ENCODE results near the gene RPH3AL. TPM values are rescaled to one million over a fixed set of nuclear protein-coding genes. Genes with fewer than 3 reads are reported as not detected.

Gene RPH3AL
- total RNA-seq, 1 experiment from 2014 or later, result 26.0 TPM

- ChIA-PET CTCF (interaction anchor here (0.6 kb wide), 1 partner anchor 44 kb away, joined by 3 read pairs; no protein-coding TSS in a partner anchor), POLR2A (ENCODE audit: unreplicated experiment) (no interaction called here)
- Histone ChIP-seq H3K4me1 (replicated peaks; ENCODE audit: insufficient read depth) (no peaks in the 10 kb centered on the region), H3K27me3 (ENCODE audit: insufficient read depth, low read depth) (peaks cover 8% of the 10 kb centered on the region), H2AFZ (no peak overlapping the region), H3K9me3 (ENCODE audit: insufficient read depth, low read depth) (no peaks in the 10 kb centered on the region), H3F3A (ENCODE audit: insufficient read depth, low read depth) (no peaks in the 10 kb centered on the region), H4K20me1 (ENCODE audit: insufficient read depth) (no peaks in the 10 kb centered on the region; the same call in 1 of the 2 replicates), H3K27ac (no peak overlapping the region), H3K79me2 (ENCODE audit: low read depth) (no peaks in the 10 kb centered on the region), H3K36me3 (ENCODE audit: low read depth) (no peaks in the 10 kb centered on the region), H3K9me2 (ENCODE audit: insufficient read depth) (no peaks in the 10 kb centered on the region), H3K4me2 (no peak overlapping the region), H3K4me3 (no peak overlapping the region)
- no peak for DNase-seq
- BruUV-seq (replicated peaks), result no TSS peak
- TF ChIP-seq CTCF (conservative IDR thresholded peaks at IDR 0.05), result no peak
- TF ChIP-seq EZH2 (IDR thresholded peaks at IDR 0.05; ENCODE audit: low read depth), result no peak
- intact Hi-C loops (cut with micrococcal nuclease; ENCODE audit: unreplicated experiment), result no loop called here
Observed at GRCh38 chr17:261635-262034, 91.0 kb downstream of the RPH3AL start.

GRCh38 chr17:260944-261343, 91.7 kb downstream of the RPH3AL start:
- no peak overlapping the region for H2AFZ ChIP-seq
- H3K9me2 ChIP-seq (ENCODE audit: insufficient read depth), result no peaks in the 10 kb centered on the region
- TF ChIP-seq CTCF (conservative IDR thresholded peaks at IDR 0.05), result no peak
- TF ChIP-seq EZH2 (IDR thresholded peaks at IDR 0.05; ENCODE audit: low read depth), result no peak
- CTCF ChIA-PET, result interaction anchor here (0.6 kb wide), 1 partner anchor 45 kb away, joined by 3 read pairs; no protein-coding TSS in a partner anchor
- no peak overlapping the region for H3K27ac ChIP-seq
- H3K9me3 ChIP-seq (ENCODE audit: insufficient read depth, low read depth), result no peaks in the 10 kb centered on the region
- H3K79me2 ChIP-seq (ENCODE audit: low read depth), result no peaks in the 10 kb centered on the region
- BruUV-seq (replicated peaks), result no TSS peak
- no peaks in the 10 kb centered on the region; the same call in 1 of the 2 replicates for H4K20me1 ChIP-seq (ENCODE audit: insufficient read depth)
- no peaks in the 10 kb centered on the region for H3K36me3 ChIP-seq (ENCODE audit: low read depth)
- no peaks in the 10 kb centered on the region for H3F3A ChIP-seq (ENCODE audit: insufficient read depth, low read depth)
- no peak overlapping the region for H3K4me3 ChIP-seq
- DNase-seq, result no peak
- H3K4me1 ChIP-seq (replicated peaks; ENCODE audit: insufficient read depth), result no peaks in the 10 kb centered on the region
- no peak overlapping the region for H3K4me2 ChIP-seq
- peaks cover 8% of the 10 kb centered on the region for H3K27me3 ChIP-seq (ENCODE audit: insufficient read depth, low read depth)
- intact Hi-C loops (cut with micrococcal nuclease; ENCODE audit: unreplicated experiment), result no loop called here
- POLR2A ChIA-PET (ENCODE audit: unreplicated experiment), result no interaction called here

- no peak for TF ChIP-seq EZH2 (IDR thresholded peaks at IDR 0.05; ENCODE audit: low read depth)
- ChIA-PET CTCF (no interaction called here), POLR2A (ENCODE audit: unreplicated experiment) (no interaction called here)
- Histone ChIP-seq H3K4me3 (no peak overlapping the region), H3K79me2 (ENCODE audit: low read depth) (no peaks in the 10 kb centered on the region), H3K9me3 (ENCODE audit: insufficient read depth, low read depth) (no peaks in the 10 kb centered on the region), H3K4me2 (no peak overlapping the region), H3K36me3 (ENCODE audit: low read depth) (no peaks in the 10 kb centered on the region), H2AFZ (no peak overlapping the region), H3K27ac (no peak overlapping the region), H4K20me1 (ENCODE audit: insufficient read depth) (no peaks in the 10 kb centered on the region; the same call in 1 of the 2 replicates), H3F3A (ENCODE audit: insufficient read depth, low read depth) (no peaks in the 10 kb centered on the region), H3K4me1 (replicated peaks; ENCODE audit: insufficient read depth) (no peaks in the 10 kb centered on the region), H3K27me3 (ENCODE audit: insufficient read depth, low read depth) (peaks cover 8% of the 10 kb centered on the region), H3K9me2 (ENCODE audit: insufficient read depth) (no peaks in the 10 kb centered on the region)
- intact Hi-C loops (cut with micrococcal nuclease; ENCODE audit: unreplicated experiment), result no loop called here
- DNase-seq, result no peak
- BruUV-seq (replicated peaks), result no TSS peak
Observed at GRCh38 chr17:260031-260791, 92.4 kb downstream of the RPH3AL start.
